HG02678 (cell line): ENCODE measurements around the gene VHLL.
A peak's percentile ranks its signal among the peaks of the same experiment; 100 is the strongest.
"Not testable (repeated sequence)": the region's sequence is repeated elsewhere in the genome, so short reads cannot be mapped to it uniquely, and the experiment has no call there.

Experiments used
- ATAC-seq: cut with Tn5 transposase; IDR thresholded peaks from one replicate; pipeline ENCODE4 v1.9.1; 2021; ENCODE audit warnings: mild to moderate bottlenecking, moderate library complexity; ENCODE audit not compliant: unreplicated experiment

Gene VHLL

GRCh38 chr1:156298852-156299357 lies at the start of gene VHLL:
Gene VHLL, minus strand, starts transcription at chr1:156299307. Its CDS starts 118 bp downstream, at chr1:156299189.
- no peak for ATAC-seq

GRCh38 chr1:156347331-156347730 lies 48.2 kb upstream of the VHLL start:
- no peak for ATAC-seq

- no peak for ATAC-seq
Observed at GRCh38 chr1:156346636-156347035, 47.5 kb upstream of the VHLL start.

- not testable (repeated sequence) for ATAC-seq
Observed at GRCh38 chr1:156346035-156346434, 46.9 kb upstream of the VHLL start.

- no peak for ATAC-seq
Observed at GRCh38 chr1:156344409-156344808, 45.3 kb upstream of the VHLL start.

- ATAC-seq: no peak
Observed at GRCh38 chr1:156342166-156342955, 43.3 kb upstream of the VHLL start.

- peak; percentile 91 for ATAC-seq
Observed at GRCh38 chr1:156338180-156338976, 39.3 kb upstream of the VHLL start, which contains the start of the genes CCT3 and TSACC. Gene CCT3, minus strand, starts transcription at chr1:156338292. Its CDS starts 108 bp downstream, at chr1:156338184. Gene TSACC, plus strand, starts transcription at chr1:156338526. Its CDS starts 1,232 bp downstream, at chr1:156339758.

- ATAC-seq: no peak
Observed at GRCh38 chr1:156337888-156338179, 38.7 kb upstream of the VHLL start.

- ATAC-seq: no peak
Observed at GRCh38 chr1:156337052-156337887, 38.2 kb upstream of the VHLL start.

GRCh38 chr1:156336242-156336641 lies 37.1 kb upstream of the VHLL start:
- ATAC-seq: no peak

- not testable (repeated sequence) for ATAC-seq
Observed at GRCh38 chr1:156323179-156323578, 24.1 kb upstream of the VHLL start.

- no peak for ATAC-seq
Observed at GRCh38 chr1:156320560-156320959, 21.5 kb upstream of the VHLL start.

- ATAC-seq: no peak
Observed at GRCh38 chr1:156319664-156320063, 20.6 kb upstream of the VHLL start.

- no peak for ATAC-seq
Observed at GRCh38 chr1:156316909-156317308, 17.8 kb upstream of the VHLL start.

GRCh38 chr1:156310962-156311361 lies 11.9 kb upstream of the VHLL start:
- no peak for ATAC-seq

- no peak for ATAC-seq
Observed at GRCh38 chr1:156308078-156308477, 9.0 kb upstream of the VHLL start.

- ATAC-seq: no peak
Observed at GRCh38 chr1:156305215-156305614, 6.1 kb upstream of the VHLL start.

- ATAC-seq: no peak
Observed at GRCh38 chr1:156303241-156303640, 4.1 kb upstream of the VHLL start.

- ATAC-seq: no peak
Observed at GRCh38 chr1:156295391-156295947, 3.6 kb downstream of the VHLL start, which contains the start of gene GLMP. Gene GLMP, minus strand, starts transcription at chr1:156295679. Its CDS starts 34 bp downstream, at chr1:156295645.

GRCh38 chr1:156293895-156294294 lies 5.2 kb downstream of the VHLL start:
- ATAC-seq: no peak

GRCh38 chr1:156293098-156293434 lies 6.0 kb downstream of the VHLL start:
- ATAC-seq: no peak
